NCI-H446 (cell line): ENCODE results near the gene KRTAP10-5.
"Not testable (repeated sequence)": the region's sequence is repeated elsewhere in the genome, so short reads cannot be mapped to it uniquely, and the experiment has no call there.

Experiments used
- DNase-seq, 2 experiments: peaks; one replicate each; lab custom pipeline; 2025; lab: John Stamatoyannopoulos, UW

Gene KRTAP10-5

GRCh38 chr21:44571844-44572782 lies 8.3 kb downstream of the KRTAP10-5 start:
- no peak for DNase-seq

GRCh38 chr21:44571296-44571695 lies 9.1 kb downstream of the KRTAP10-5 start:
- DNase-seq = no peak

GRCh38 chr21:44569861-44570517 lies 10.4 kb downstream of the KRTAP10-5 start:
- no peak for DNase-seq

- no peak for DNase-seq
These were observed 11.5 kb downstream of the KRTAP10-5 start for GRCh38 chr21:44568667-44569556.

- DNase-seq = no peak
These were observed 12.1 kb downstream of the KRTAP10-5 start for GRCh38 chr21:44568261-44568660.

GRCh38 chr21:44567481-44568171 lies 12.8 kb downstream of the KRTAP10-5 start:
- DNase-seq = no peak

- DNase-seq = no peak
These were observed 14.0 kb downstream of the KRTAP10-5 start for GRCh38 chr21:44566403-44566802.

GRCh38 chr21:44564886-44565598 lies 15.4 kb downstream of the KRTAP10-5 start:
- no peak for DNase-seq

GRCh38 chr21:44564099-44564498 lies 16.3 kb downstream of the KRTAP10-5 start:
- no peak for DNase-seq

- DNase-seq = no peak
These were observed 21.7 kb downstream of the KRTAP10-5 start, which contains the start of gene KRTAP10-3 for GRCh38 chr21:44558695-44559094. KRTAP10-3 (minus strand) TSS chr21:44558795; CDS start chr21:44558715, 80 bp downstream.

- not testable (repeated sequence) for DNase-seq
These were observed 22.1 kb downstream of the KRTAP10-5 start for GRCh38 chr21:44558329-44558675.

GRCh38 chr21:44557491-44558328 lies 22.7 kb downstream of the KRTAP10-5 start:
- DNase-seq = no peak

- no peak for DNase-seq
These were observed 23.5 kb downstream of the KRTAP10-5 start for GRCh38 chr21:44556879-44557278.

- DNase-seq = no peak
These were observed 25.1 kb downstream of the KRTAP10-5 start for GRCh38 chr21:44555200-44555875.

GRCh38 chr21:44552681-44553080 lies 27.7 kb downstream of the KRTAP10-5 start:
- no peak for DNase-seq

GRCh38 chr21:44552136-44552535 lies 28.3 kb downstream of the KRTAP10-5 start:
- DNase-seq = no peak

- DNase-seq = no peak
These were observed 29.0 kb downstream of the KRTAP10-5 start, which contains the start of gene KRTAP10-2 for GRCh38 chr21:44551340-44551961. KRTAP10-2 (minus strand) TSS chr21:44551505; CDS start chr21:44551458, 47 bp downstream.

- no peak for DNase-seq
These were observed 29.6 kb downstream of the KRTAP10-5 start for GRCh38 chr21:44550807-44551206.

GRCh38 chr21:44550285-44550684 lies 30.1 kb downstream of the KRTAP10-5 start:
- not testable (repeated sequence) for DNase-seq
